ENCODE measurements around the gene SLC12A9. TPM values are rescaled to one million over a fixed set of nuclear protein-coding genes. Genes with fewer than 3 reads are reported as not detected.

Gene SLC12A9
- total and polyA plus RNA-seq, 2 of the 8 experiments (the other 6 are each of a cell fraction or from before 2014, with no cell fraction given): 31.4 to 40.1 TPM

GRCh38 chr7:100867040-100867775, 14.7 kb downstream of the SLC12A9 start, which contains the start of gene TRIP6 (continued):
- peak in 1 of 2 experiments; percentile 48; a peak in 1 of 4 replicates for TF ChIP-seq HDAC2 (IDR thresholded peaks at IDR 0.05; ENCODE audit: borderline replicate concordance in 1 of 2, low read depth in 2 of 2, low read length in 2 of 2)
- TF ChIP-seq SIN3A (conservative IDR thresholded peaks at IDR 0.05 in 1 of 2, IDR thresholded peaks at IDR 0.05 in 1 of 2; ENCODE audit: low read depth in 1 of 2, low read length in 2 of 2): peak; percentile 38 to 43; a peak in 1 of 4 replicates
- peak; percentile 25 for TF ChIP-seq ASH2L (IDR thresholded peaks at IDR 0.05; ENCODE audit: low read length)
- peak; percentile 57; the same call in 1 of the 2 replicates for TF ChIP-seq BACH1 (IDR thresholded peaks at IDR 0.05; ENCODE audit: low read length)
- TF ChIP-seq ATF3 (IDR thresholded peaks at IDR 0.05; ENCODE audit: insufficient read depth, low read depth, low read length): peak; percentile 93
- peak in 1 of 2 experiments; percentile 73; a peak in 1 of 3 replicates for TF ChIP-seq EP300 (IDR thresholded peaks at IDR 0.05; ENCODE audit: borderline replicate concordance in 1 of 2, low read depth in 2 of 2, low read length in 2 of 2)
- TF ChIP-seq CREB1 (IDR thresholded peaks at IDR 0.05): peak; percentile 90
- TF ChIP-seq NANOG (IDR thresholded peaks at IDR 0.05; ENCODE audit: insufficient read depth, low read depth, low read length, poor library complexity, severe bottlenecking): no peak
- TF ChIP-seq MAFK (IDR thresholded peaks at IDR 0.05; ENCODE audit: low read depth, low read length): peak; percentile 54; the same call in 1 of the 2 replicates
- TF ChIP-seq E2F6 (IDR thresholded peaks at IDR 0.05): peak; percentile 55
- TF ChIP-seq JUND (IDR thresholded peaks at IDR 0.05; ENCODE audit: low read length): peak; percentile 100
- TF ChIP-seq ZNF274 (IDR thresholded peaks at IDR 0.05; ENCODE audit: borderline replicate concordance, extremely low read depth, low read length): no peak
- peak in 1 of 2 experiments; percentile 73; a peak in 2 of 3 replicates for TF ChIP-seq POLR2A (IDR thresholded peaks at IDR 0.05; ENCODE audit: control extremely low read depth in 1 of 2, low read depth in 2 of 2, low read length in 2 of 2)
- TF ChIP-seq RFX5 (IDR thresholded peaks at IDR 0.05; ENCODE audit: borderline replicate concordance, low read depth, low read length): no peak
- peak; percentile 99 for TF ChIP-seq TEAD4 (IDR thresholded peaks at IDR 0.05; ENCODE audit: low read depth, low read length)
- TF ChIP-seq CBX5 (IDR thresholded peaks at IDR 0.05; ENCODE audit: low read depth, low read length): no peak
- TF ChIP-seq CTBP2 (IDR thresholded peaks at IDR 0.05; ENCODE audit: borderline replicate concordance, insufficient read depth, insufficient read length, low read length): peak; percentile 31
- no peak for TF ChIP-seq RAD21 (IDR thresholded peaks at IDR 0.05 in 1 of 2, conservative IDR thresholded peaks at IDR 0.05 in 1 of 2; ENCODE audit: low read depth in 2 of 2, low read length in 2 of 2)
- peak; percentile 75 for TF ChIP-seq TBP (IDR thresholded peaks at IDR 0.05; ENCODE audit: low read depth, low read length)
- TF ChIP-seq SP1 (IDR thresholded peaks at IDR 0.05; ENCODE audit: low read depth, low read length): 0 out of 2 replicates have a peak, but pooled peaks have one; percentile 15
- no peak for TF ChIP-seq GTF2F1 (IDR thresholded peaks at IDR 0.05; ENCODE audit: borderline replicate concordance, low read depth, low read length)
- no peak for TF ChIP-seq SUZ12 (IDR thresholded peaks at IDR 0.05; ENCODE audit: low read length)
